GM21515 (cell line): ENCODE measurements around the gene TRMT112.

Experiments
- ATAC-seq: cut with Tn5 transposase; IDR thresholded peaks from one replicate; pipeline ENCODE4 v1.9.1; 2021; ENCODE audit not compliant: unreplicated experiment

TRMT112 gene

GRCh38 chr11:64294774-64295173 lies 22.6 kb downstream of the TRMT112 start:
- ATAC-seq = no peak

- no peak for ATAC-seq
Measured at GRCh38 chr11:64292460-64293254, 24.7 kb downstream of the TRMT112 start.

DNA sequence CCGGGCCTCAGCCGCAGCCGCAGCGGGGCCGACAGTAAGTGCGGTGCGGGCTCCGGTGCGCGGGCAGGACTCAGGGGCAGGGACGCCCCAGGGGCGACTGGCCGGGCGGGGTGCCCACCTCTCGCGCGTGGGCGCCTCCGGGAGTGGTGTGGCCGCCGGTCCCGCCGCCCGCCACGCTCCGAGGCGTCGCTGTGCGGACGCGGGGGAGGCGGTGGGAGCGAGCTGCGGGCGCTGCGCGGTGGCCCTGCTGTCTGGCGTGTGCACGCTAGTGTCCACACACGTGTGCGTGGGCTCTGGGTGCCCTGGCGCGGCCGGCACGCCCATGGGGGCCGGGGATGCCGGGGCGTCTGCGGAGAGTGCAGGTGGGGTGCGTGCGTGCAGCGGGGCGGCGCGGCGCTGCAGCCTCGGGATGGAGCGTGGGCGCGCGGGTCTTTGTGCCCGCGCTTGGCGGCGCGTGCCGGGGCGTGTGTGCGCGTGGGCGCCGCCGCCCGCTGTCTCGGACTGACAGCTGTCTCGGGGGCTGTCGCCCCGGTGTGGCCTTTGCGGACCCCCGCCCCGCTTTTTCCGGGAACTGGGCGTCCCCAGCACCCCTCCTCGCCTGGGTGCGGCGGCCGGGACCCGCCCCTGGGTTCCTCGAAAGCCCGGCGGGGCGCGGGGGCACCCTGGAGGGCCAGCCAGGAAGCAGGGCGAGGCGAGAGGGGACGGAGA lies 25.5 kb downstream of the TRMT112 start:
- ATAC-seq = no peak

- ATAC-seq = no peak
Measured at GRCh38 chr11:64291262-64291751, 26.1 kb downstream of the TRMT112 start, which contains the start of gene KCNK4. Gene KCNK4, plus strand, starts transcription at chr11:64291302. Its CDS starts 1,717 bp downstream, at chr11:64293019.

- ATAC-seq = no peak
Measured at GRCh38 chr11:64290352-64291261, 26.8 kb downstream of the TRMT112 start.

GRCh38 chr11:64289002-64289564 lies 28.3 kb downstream of the TRMT112 start:
- ATAC-seq = no peak

- no peak for ATAC-seq
Measured at GRCh38 chr11:64288353-64288750, 29.0 kb downstream of the TRMT112 start.

DNA sequence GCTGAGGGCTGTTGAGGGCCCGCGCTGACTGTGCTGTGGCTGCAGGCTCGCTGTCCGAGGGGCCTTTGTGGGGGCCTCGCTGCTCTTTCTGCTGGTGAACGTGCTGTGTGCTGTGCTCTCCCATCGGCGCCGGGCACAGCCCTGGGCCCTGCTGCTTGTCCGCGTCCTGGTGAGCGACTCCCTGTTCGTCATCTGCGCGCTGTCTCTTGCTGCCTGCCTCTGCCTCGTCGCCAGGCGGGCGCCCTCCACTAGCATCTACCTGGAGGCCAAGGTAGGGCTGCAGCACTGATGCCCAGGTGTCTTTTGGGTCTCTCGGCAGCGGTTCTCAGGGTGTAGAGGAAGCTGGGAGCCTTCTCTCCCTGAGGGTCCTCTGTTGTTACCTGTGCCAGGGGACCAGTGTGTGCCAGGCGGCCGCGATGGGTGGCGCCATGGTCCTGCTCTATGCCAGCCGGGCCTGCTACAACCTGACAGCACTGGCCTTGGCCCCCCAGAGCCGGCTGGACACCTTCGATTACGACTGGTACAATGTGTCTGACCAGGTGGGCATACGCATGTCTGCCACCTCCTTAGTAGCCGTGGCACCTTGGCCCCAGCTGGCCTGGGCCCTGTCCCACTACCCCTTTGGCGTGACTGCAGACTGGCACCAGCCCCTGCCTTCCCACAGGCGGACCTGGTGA lies 29.5 kb downstream of the TRMT112 start:
- ATAC-seq = no peak

DNA sequence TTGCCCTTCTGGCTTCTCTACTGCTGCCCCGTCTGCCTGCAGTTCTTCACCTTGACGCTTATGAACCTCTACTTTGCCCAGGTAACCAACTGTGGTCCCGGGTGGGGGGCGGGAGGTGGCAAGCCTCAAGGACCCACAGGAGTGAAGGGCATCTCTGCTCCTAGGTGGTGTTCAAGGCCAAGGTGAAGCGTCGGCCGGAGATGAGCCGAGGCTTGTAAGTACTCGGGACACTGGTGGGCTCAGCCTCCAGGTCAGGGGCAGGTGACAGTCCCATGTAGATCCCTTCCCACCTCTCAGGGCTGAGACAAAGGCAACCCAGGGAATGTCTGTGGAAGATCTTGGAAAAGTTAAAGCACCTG lies 30.6 kb downstream of the TRMT112 start:
- no peak for ATAC-seq

GRCh38 chr11:64285885-64286800 lies 31.2 kb downstream of the TRMT112 start:
- no peak for ATAC-seq

- peak; percentile 55 for ATAC-seq
Measured at GRCh38 chr11:64284962-64285884, 32.1 kb downstream of the TRMT112 start, which contains the start of gene GPR137. Gene GPR137, plus strand, starts transcription at chr11:64285848. Its CDS starts 677 bp downstream, at chr11:64286525.

DNA sequence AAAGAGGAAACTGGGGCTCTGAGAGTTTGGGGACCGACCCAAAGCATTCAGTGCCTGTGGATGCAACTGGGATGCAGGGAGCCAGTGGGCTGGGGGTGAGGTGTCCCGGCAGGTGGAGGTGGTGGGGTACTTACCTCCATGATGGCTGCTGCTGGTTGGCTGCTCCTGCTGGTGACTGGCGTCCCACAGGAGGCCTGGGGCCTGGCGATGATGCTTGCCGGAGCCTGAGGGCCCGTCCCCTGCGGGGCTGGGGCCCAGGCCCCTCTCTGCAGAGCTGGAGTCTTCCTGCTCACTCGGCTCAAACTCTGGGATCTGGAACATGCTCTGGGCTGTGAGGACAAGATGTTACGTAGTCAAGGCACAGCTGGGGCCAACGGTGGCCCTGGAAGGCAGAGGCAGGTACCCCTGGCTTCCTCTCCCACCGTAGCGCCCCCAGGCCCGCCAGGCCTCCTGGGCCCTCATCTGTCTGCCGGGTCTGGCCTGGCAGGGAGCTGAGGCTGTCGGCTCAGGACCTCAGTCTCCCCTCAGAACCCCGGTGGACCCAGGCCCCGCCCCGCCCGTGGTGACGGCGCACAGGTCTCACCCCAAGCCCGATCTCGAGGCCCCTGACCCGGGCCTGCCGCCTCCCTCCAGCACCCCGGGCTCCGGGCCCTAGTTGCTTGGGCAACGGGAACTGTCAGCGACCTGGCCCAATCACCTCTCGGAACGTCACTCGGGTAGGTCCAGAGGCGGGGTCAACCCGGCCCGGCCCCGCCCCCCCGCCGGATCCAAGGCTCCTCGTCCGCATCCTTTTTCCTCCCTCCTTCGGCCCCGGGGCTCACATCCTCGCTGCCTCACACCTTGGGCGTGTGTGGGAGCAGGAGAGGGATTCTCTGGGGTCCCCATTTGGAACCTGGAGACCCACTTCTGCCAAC lies 33.1 kb downstream of the TRMT112 start, which contains the start of gene BAD:
Gene BAD, minus strand, starts transcription at position 618 of the 914 bp plus-strand sequence. Its CDS starts 297 bp downstream, at position 321.
- peak; percentile 58 for ATAC-seq

- no peak for ATAC-seq
Measured at GRCh38 chr11:64283092-64283491, 34.3 kb downstream of the TRMT112 start.

DNA sequence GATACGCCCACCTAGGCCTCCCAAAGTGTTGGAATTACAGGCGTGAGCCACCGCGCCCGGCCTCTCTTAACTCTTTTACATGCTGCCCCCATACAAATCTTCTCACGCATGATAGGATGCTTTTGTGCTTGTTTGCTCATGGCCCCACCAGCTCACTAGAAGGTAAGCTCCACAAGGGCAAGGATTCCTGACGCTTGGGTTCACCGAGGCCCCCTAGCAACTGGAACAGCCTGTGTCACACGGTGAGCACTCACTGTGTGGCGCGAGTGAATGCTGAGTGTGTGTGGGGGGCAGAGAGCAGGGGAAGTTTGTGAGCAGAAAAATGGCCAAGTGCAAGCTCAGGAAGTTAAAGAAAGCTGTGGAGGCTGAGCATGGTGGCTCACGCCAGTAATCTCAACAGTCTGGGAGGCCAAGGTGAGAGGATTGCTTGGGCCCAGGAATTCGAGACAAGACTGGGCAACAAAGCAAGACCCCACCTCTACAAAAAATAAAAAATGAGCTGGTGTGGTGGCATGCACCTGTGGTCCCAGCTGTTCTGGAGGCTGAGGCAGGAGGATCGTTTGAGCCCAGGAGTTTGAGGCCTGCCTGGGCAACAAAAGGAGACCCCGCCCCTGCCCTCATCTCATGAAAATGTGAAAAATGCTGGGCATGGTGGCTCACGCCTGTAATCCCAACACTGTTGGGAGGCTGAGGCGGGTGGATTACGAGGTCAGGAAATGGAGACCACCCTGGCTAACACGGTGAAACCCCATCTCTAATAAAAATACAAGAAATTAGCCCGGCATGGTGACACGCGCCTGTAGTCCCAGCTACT lies 35.2 kb downstream of the TRMT112 start:
- ATAC-seq = no peak

DNA sequence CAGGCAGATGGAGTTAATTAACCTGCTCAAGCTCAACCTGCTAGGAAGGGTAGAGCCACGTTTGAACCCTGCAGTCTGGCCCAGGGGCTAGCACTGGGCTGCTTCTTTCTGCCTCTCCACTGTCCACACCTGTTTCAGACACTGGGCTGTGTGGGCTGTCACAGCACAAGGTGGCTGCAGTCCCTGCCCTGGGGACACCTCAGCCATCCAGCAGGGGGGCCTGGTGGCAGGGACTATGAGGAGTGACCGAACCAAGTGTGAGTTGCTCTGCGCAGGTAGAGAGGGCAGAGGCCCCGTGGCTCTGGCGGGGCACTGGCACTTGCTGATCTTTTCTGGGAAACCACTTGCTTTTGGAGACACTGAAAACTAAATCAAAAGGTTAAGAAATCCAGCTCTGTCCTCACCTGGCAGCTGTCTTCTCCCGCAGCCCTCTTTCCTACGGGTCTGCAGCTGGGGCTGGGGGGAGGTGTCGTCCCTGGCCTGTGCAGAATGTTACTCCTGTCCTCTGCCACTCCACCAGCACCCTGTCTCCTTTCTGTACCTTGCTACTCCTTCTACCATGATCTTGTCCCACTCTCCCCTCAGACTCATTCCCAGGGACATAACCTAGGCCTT lies 38.7 kb downstream of the TRMT112 start:
- ATAC-seq = no peak
